ENCODE measurements around the gene CCDC9B. TPM values are rescaled to one million over a fixed set of nuclear protein-coding genes. Genes with fewer than 3 reads are reported as not detected.

The CCDC9B gene
- total RNA-seq, 2 experiments from 2014 or later, result 0.53 to 1.6 TPM

GRCh38 chr15:40310001-40310959, 30.5 kb downstream of the CCDC9B start:
- intact Hi-C loops (cut with micrococcal nuclease), result loop anchor here (1.0 kb wide), 1 partner anchor 31 kb away; no protein-coding TSS in a partner anchor
- H3K4me1 Mint-ChIP-seq (ENCODE audit: low read depth), result peaks cover 37% of the 10 kb centered on the region
- no peaks in the 10 kb centered on the region for H3K9me3 Mint-ChIP-seq
- H3K27me3 Mint-ChIP-seq, result no peaks in the 10 kb centered on the region
- H3K4me3 Mint-ChIP-seq, result peak overlapping the region; percentile 47
- H3K36me3 Mint-ChIP-seq, result no peaks in the 10 kb centered on the region
- H3K27ac Mint-ChIP-seq, result peak overlapping the region; percentile 97
- POLR2A ChIA-PET, result interaction anchor here (0.8 kb wide), 1 partner anchor 9 kb away, joined by 3 read pairs; no protein-coding TSS in a partner anchor
- CTCF ChIA-PET, result interaction anchor here (0.7 to 23.9 kb wide), 21 partner anchors 9 to 265 kb away, joined by 3 to 500 read pairs (median 4); partner anchors contain the start of genes ANKRD63, BUB1B, CCDC9B and INAFM2
- peak; percentile 85 for DNase-seq

DNA sequence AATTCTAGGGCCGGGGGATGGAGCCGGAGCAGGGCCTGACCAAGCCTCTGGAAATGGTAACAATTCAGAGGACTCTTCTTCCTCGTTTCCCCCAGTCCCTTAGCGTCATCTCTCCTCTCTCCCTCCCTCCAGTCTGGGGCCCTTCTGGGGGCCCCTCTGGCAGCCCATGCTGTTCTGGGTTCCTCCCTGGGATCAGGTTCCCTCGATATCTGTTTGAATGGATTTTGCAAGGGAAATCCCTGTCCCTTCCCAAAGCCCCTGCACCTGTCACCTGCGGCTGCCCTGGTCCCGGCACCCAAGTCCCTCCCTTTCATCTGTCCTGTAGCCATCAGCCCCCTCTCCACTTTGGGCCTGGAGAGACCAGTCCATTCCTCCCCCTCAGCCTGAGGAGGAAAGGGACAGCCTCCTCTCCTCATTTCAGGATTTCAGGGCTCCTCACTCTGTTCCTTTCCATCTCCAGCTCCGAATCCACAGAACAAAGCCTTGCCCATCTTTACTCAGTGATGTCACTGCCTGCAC, 31.3 kb downstream of the CCDC9B start:
- no peaks in the 10 kb centered on the region for H3K27me3 Mint-ChIP-seq
- intact Hi-C loops (cut with micrococcal nuclease), result loop anchor here (10.0 kb wide), 1 partner anchor 525 kb away; the partner anchor contains the start of gene FSIP1
- DNase-seq, result no peak
- H3K4me1 Mint-ChIP-seq (ENCODE audit: low read depth), result peaks cover 37% of the 10 kb centered on the region
- H3K9me3 Mint-ChIP-seq, result no peaks in the 10 kb centered on the region
- peak overlapping the region; percentile 97 for H3K27ac Mint-ChIP-seq
- H3K36me3 Mint-ChIP-seq, result no peaks in the 10 kb centered on the region
- H3K4me3 Mint-ChIP-seq, result peak overlapping the region; percentile 96
- ChIA-PET CTCF (interaction anchor here (0.7 to 23.9 kb wide), 23 partner anchors 8 to 264 kb away, joined by 3 to 500 read pairs (median 4); partner anchors contain the start of genes ANKRD63, BUB1B, CCDC9B and INAFM2), POLR2A (no interaction called here)

- Mint-ChIP-seq H3K27me3 (no peaks in the 10 kb centered on the region), H3K27ac (peak within 1 kb of the TSS; percentile 97), H3K4me3 (peak within 1 kb of the TSS; percentile 96), H3K4me1 (ENCODE audit: low read depth) (peaks cover 29% of the 10 kb centered on the region), H3K9me3 (no peaks in the 10 kb centered on the region), H3K36me3 (peaks cover 6% of the 10 kb centered on the region)
- ChIA-PET POLR2A (interaction anchor here (0.7 to 2.6 kb wide), 18 partner anchors 12 to 268 kb away, joined by 3 to 13 read pairs (median 3); partner anchors contain the start of genes BAHD1, INAFM2, IVD and SRP14), CTCF (interaction anchor here (0.6 to 23.9 kb wide), 28 partner anchors 9 to 262 kb away, joined by 3 to 500 read pairs (median 6); partner anchors contain the start of genes ANKRD63, BMF, CCDC9B and INAFM2)
- peak; percentile 80 for DNase-seq
- intact Hi-C loops (cut with micrococcal nuclease), result loop anchor here (1.0 to 10.0 kb wide), 2 partner anchors 16 to 523 kb away; partner anchors contain the start of genes FSIP1 and INAFM2
Measured at GRCh38 chr15:40307421-40308211, 33.1 kb downstream of the CCDC9B start, which contains the start of gene PLCB2. TSS of gene PLCB2 (minus strand) at chr15:40307935. CDS start at chr15:40307672, 263 bp downstream.

- ChIA-PET POLR2A (interaction anchor here (0.5 to 2.6 kb wide), 8 partner anchors 16 to 1761 kb away, joined by 3 to 13 read pairs (median 4); partner anchors contain the start of genes BAHD1 and INAFM2), CTCF (interaction anchor here (0.6 to 23.9 kb wide), 21 partner anchors 12 to 261 kb away, joined by 3 to 500 read pairs (median 8); partner anchors contain the start of genes ANKRD63, BMF, CCDC9B and INAFM2)
- DNase-seq, result peak; percentile 22
- intact Hi-C loops (cut with micrococcal nuclease), result loop anchor here (10.0 kb wide), 1 partner anchor 522 kb away; the partner anchor contains the start of gene FSIP1
- H3K27ac Mint-ChIP-seq, result peak overlapping the region; percentile 97
- H3K27me3 Mint-ChIP-seq, result no peaks in the 10 kb centered on the region
- peaks cover 9% of the 10 kb centered on the region for H3K36me3 Mint-ChIP-seq
- H3K9me3 Mint-ChIP-seq, result no peaks in the 10 kb centered on the region
- H3K4me1 Mint-ChIP-seq (ENCODE audit: low read depth), result peaks cover 29% of the 10 kb centered on the region
- peak overlapping the region; percentile 96 for H3K4me3 Mint-ChIP-seq
Measured at GRCh38 chr15:40306908-40307307, 33.8 kb downstream of the CCDC9B start.

- Mint-ChIP-seq H3K9me3 (no peaks in the 10 kb centered on the region), H3K4me3 (peak overlapping the region; percentile 96), H3K36me3 (peaks cover 15% of the 10 kb centered on the region), H3K27me3 (no peaks in the 10 kb centered on the region), H3K4me1 (ENCODE audit: low read depth) (peaks cover 29% of the 10 kb centered on the region), H3K27ac (peak overlapping the region; percentile 97)
- ChIA-PET POLR2A (interaction anchor here (0.5 to 2.6 kb wide), 4 partner anchors 16 to 1761 kb away, joined by 3 to 13 read pairs (median 4); partner anchors contain the start of gene INAFM2), CTCF (interaction anchor here (0.9 to 23.9 kb wide), 13 partner anchors 13 to 261 kb away, joined by 3 to 500 read pairs (median 12); partner anchors contain the start of genes ANKRD63, BMF, CCDC9B and INAFM2)
- DNase-seq, result no peak
- intact Hi-C loops (cut with micrococcal nuclease), result loop anchor here (10.0 kb wide), 1 partner anchor 522 kb away; the partner anchor contains the start of gene FSIP1
Measured at GRCh38 chr15:40306371-40306770, 34.4 kb downstream of the CCDC9B start.

- H3K9me3 Mint-ChIP-seq, result peaks cover 5% of the 10 kb centered on the region
- no peaks in the 10 kb centered on the region for H3K27me3 Mint-ChIP-seq
- no peak overlapping the region for H3K27ac Mint-ChIP-seq
- H3K36me3 Mint-ChIP-seq, result peaks cover 23% of the 10 kb centered on the region
- DNase-seq, result no peak
- peaks cover 29% of the 10 kb centered on the region for H3K4me1 Mint-ChIP-seq (ENCODE audit: low read depth)
- H3K4me3 Mint-ChIP-seq, result no peak overlapping the region
- intact Hi-C loops (cut with micrococcal nuclease), result loop anchor here (10.0 kb wide), 1 partner anchor 520 kb away; the partner anchor contains the start of gene FSIP1
- POLR2A ChIA-PET, result interaction anchor here (1.0 kb wide), 1 partner anchor 10 kb away, joined by 3 read pairs; no protein-coding TSS in a partner anchor
- CTCF ChIA-PET, result interaction anchor here (1.0 to 23.9 kb wide), 4 partner anchors 13 to 39 kb away, joined by 3 to 500 read pairs (median 54); partner anchors contain the start of gene CCDC9B
Measured at GRCh38 chr15:40305281-40305680, 35.5 kb downstream of the CCDC9B start.

DNA sequence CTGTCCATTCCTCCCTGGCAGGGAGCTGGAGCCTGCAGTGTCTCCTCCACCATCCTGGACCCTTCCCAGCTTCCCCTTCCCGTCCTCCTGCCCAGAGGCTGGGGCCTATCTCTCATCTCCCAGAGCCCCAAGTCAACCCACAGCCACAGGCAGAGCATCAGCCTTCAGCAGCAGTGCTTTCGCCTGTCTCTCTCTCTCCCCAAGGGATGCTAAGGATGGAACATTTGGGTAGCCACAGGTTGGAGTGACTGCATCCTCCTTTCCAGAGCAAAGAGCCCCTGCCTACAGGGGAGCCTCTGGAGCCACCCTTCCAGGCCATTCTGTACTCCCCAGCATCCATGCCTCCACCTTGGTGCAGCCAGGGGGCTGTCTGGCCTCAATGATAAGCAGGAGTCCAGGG, 37.2 kb downstream of the CCDC9B start:
- Mint-ChIP-seq H3K4me1 (ENCODE audit: low read depth) (peaks cover 13% of the 10 kb centered on the region), H3K36me3 (peaks cover 37% of the 10 kb centered on the region), H3K27ac (no peak overlapping the region), H3K4me3 (no peak overlapping the region), H3K27me3 (no peaks in the 10 kb centered on the region), H3K9me3 (peaks cover 8% of the 10 kb centered on the region)
- ChIA-PET CTCF (interaction anchor here (1.4 to 23.9 kb wide), 2 partner anchors 20 to 27 kb away, joined by 4 to 500 read pairs; partner anchors contain the start of gene INAFM2), POLR2A (no interaction called here)
- DNase-seq, result no peak
- intact Hi-C loops (cut with micrococcal nuclease), result loop anchor here (10.0 kb wide), 1 partner anchor 519 kb away; the partner anchor contains the start of gene FSIP1

- H3K9me3 Mint-ChIP-seq, result peaks cover 8% of the 10 kb centered on the region
- DNase-seq, result no peak
- ChIA-PET CTCF (interaction anchor here (1.4 to 23.9 kb wide), 2 partner anchors 20 to 27 kb away, joined by 4 to 500 read pairs; partner anchors contain the start of gene INAFM2), POLR2A (no interaction called here)
- peaks cover 11% of the 10 kb centered on the region for H3K4me1 Mint-ChIP-seq (ENCODE audit: low read depth)
- H3K27me3 Mint-ChIP-seq, result no peaks in the 10 kb centered on the region
- no peak overlapping the region for H3K4me3 Mint-ChIP-seq
- H3K36me3 Mint-ChIP-seq, result peaks cover 37% of the 10 kb centered on the region
- intact Hi-C loops (cut with micrococcal nuclease), result loop anchor here (10.0 kb wide), 1 partner anchor 518 kb away; the partner anchor contains the start of gene FSIP1
- no peak overlapping the region for H3K27ac Mint-ChIP-seq
Measured at GRCh38 chr15:40302981-40303380, 37.8 kb downstream of the CCDC9B start.

GRCh38 chr15:40302288-40302886, 38.4 kb downstream of the CCDC9B start:
- intact Hi-C loops (cut with micrococcal nuclease), result loop anchor here (10.0 kb wide), 1 partner anchor 518 kb away; the partner anchor contains the start of gene FSIP1
- H3K36me3 Mint-ChIP-seq, result peaks cover 37% of the 10 kb centered on the region
- ChIA-PET CTCF (interaction anchor here (2.6 to 23.9 kb wide), 2 partner anchors 8 to 26 kb away, joined by 11 to 500 read pairs; no protein-coding TSS in a partner anchor), POLR2A (no interaction called here)
- H3K9me3 Mint-ChIP-seq, result peaks cover 8% of the 10 kb centered on the region
- no peaks in the 10 kb centered on the region for H3K27me3 Mint-ChIP-seq
- no peak for DNase-seq
- no peak overlapping the region for H3K27ac Mint-ChIP-seq
- peaks cover 11% of the 10 kb centered on the region for H3K4me1 Mint-ChIP-seq (ENCODE audit: low read depth)
- no peak overlapping the region for H3K4me3 Mint-ChIP-seq
